Activated CD4-positive, alpha-beta T cell treated with anti-CD3 and anti-CD28 coated beads, Interleukin-2, amount 50 U/mL, for 16 hours (primary cell): Measurements from ENCODE around the gene WDR45B.
"Not testable (repeated sequence)": the region's sequence is repeated elsewhere in the genome, so short reads cannot be mapped to it uniquely, and the experiment has no call there.

Source experiments
- DNase-seq: peaks from one replicate; pipeline ENCODE4 v3.0.0-alpha.2; 2020

WDR45B gene

GRCh38 chr17:82577300-82577699 lies 70.9 kb downstream of the WDR45B start:
- no peak for DNase-seq

GRCh38 chr17:82575581-82576221 lies 72.5 kb downstream of the WDR45B start:
- DNase-seq: not testable (repeated sequence)

GRCh38 chr17:82574041-82574440 lies 74.2 kb downstream of the WDR45B start:
- no peak for DNase-seq

GRCh38 chr17:82571855-82572254 lies 76.4 kb downstream of the WDR45B start:
- DNase-seq: no peak

GRCh38 chr17:82570277-82570676 lies 78.0 kb downstream of the WDR45B start:
- DNase-seq: no peak

GRCh38 chr17:82569621-82570020 lies 78.6 kb downstream of the WDR45B start:
- no peak for DNase-seq

- DNase-seq: no peak
Observed at GRCh38 chr17:82568997-82569393, 79.2 kb downstream of the WDR45B start.

- no peak for DNase-seq
Observed at GRCh38 chr17:82567286-82567685, 81.0 kb downstream of the WDR45B start.

- no peak for DNase-seq
Observed at GRCh38 chr17:82566129-82566960, 81.9 kb downstream of the WDR45B start.

GRCh38 chr17:82565551-82565950 lies 82.7 kb downstream of the WDR45B start:
- DNase-seq: no peak
